ENCODE data around the gene SCLY. TPM values are rescaled to one million over a fixed set of nuclear protein-coding genes. Genes with fewer than 3 reads are reported as not detected.

Gene SCLY
- total RNA-seq, 1 experiment from 2014 or later, result 40.1 TPM

DNA sequence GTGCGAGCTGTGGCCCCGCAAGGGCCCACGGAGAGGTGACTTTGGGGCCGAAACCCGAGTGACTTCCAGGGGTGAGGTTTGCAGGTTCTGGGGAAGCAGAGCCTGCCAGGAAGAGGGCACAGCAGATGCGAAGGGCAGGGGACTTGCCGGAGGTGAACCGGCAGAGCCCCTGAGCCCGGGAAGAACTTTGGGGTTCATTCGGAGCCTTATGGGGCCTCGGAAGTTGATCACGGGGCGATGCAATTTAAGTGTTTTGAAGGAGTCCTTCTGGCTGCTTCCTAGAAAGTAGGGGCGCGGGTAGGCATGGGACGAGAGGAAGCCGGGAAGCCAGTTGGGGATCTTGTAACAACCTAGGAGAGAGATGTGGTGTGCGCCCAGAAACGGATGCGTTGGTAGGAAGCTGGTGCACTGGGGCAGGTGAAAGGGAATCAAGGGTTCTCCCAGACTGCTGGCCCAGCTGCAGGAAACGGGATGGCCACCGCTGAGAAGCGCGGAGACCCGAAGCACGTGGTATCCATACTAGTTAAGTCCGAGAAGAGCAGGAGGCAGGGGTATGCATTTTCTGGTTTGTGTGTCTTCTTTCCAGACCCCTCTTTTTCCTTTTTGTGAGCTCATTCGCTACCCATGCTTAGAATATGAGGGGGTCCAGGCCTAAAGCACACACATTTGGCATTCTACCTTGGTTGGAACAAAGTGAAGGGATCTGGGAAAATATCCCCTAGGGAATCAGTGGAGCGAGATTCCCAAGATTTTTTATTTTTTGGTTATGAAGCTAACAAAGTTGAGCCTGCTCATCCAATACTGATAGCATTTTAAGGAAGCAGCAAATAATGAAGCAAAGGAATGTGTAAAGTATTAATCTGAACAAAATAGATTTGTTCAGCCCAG is 758 bp downstream of the SCLY start:
- Mint-ChIP-seq H3K27me3 (ENCODE audit: insufficient read depth, unreplicated experiment) (no peaks in the 10 kb centered on the region), H3K4me3 (ENCODE audit: unreplicated experiment) (peak overlapping the region; percentile 82), H3K9me3 (ENCODE audit: unreplicated experiment) (no peaks in the 10 kb centered on the region), H3K36me3 (ENCODE audit: insufficient read depth, unreplicated experiment) (peaks cover 30% of the 10 kb centered on the region), H3K27ac (ENCODE audit: low read depth, unreplicated experiment) (peak overlapping the region; percentile 91), H3K4me1 (ENCODE audit: insufficient read depth, unreplicated experiment) (peaks cover 15% of the 10 kb centered on the region)
- TF ChIP-seq, protein P1, sequence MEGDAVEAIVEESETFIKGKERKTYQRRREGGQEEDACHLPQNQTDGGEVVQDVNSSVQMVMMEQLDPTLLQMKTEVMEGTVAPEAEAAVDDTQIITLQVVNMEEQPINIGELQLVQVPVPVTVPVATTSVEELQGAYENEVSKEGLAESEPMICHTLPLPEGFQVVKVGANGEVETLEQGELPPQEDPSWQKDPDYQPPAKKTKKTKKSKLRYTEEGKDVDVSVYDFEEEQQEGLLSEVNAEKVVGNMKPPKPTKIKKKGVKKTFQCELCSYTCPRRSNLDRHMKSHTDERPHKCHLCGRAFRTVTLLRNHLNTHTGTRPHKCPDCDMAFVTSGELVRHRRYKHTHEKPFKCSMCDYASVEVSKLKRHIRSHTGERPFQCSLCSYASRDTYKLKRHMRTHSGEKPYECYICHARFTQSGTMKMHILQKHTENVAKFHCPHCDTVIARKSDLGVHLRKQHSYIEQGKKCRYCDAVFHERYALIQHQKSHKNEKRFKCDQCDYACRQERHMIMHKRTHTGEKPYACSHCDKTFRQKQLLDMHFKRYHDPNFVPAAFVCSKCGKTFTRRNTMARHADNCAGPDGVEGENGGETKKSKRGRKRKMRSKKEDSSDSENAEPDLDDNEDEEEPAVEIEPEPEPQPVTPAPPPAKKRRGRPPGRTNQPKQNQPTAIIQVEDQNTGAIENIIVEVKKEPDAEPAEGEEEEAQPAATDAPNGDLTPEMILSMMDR (IDR thresholded peaks at IDR 0.05; ENCODE audit: unreplicated experiment), result no peak
- intact Hi-C loops (cut with micrococcal nuclease), result loop anchor here (2.0 to 5.0 kb wide), 3 partner anchors 76 to 179 kb away; partner anchors contain the start of genes HES6, KLHL30 and UBE2F
- TSS peak; percentile 33 for BruUV-seq (replicated peaks)
- peak; percentile 52 for DNase-seq (ENCODE audit: unreplicated experiment)
- ChIA-PET CTCF (interaction anchor here (0.6 to 1.6 kb wide), 3 partner anchors 25 to 138 kb away, joined by 3 to 5 read pairs (median 5); no protein-coding TSS in a partner anchor), POLR2A (interaction anchor here (0.6 to 2.8 kb wide), 41 partner anchors 11 to 976 kb away, joined by 3 to 34 read pairs (median 4); partner anchors contain the start of genes ILKAP, KLHL30 and PER2)

DNA sequence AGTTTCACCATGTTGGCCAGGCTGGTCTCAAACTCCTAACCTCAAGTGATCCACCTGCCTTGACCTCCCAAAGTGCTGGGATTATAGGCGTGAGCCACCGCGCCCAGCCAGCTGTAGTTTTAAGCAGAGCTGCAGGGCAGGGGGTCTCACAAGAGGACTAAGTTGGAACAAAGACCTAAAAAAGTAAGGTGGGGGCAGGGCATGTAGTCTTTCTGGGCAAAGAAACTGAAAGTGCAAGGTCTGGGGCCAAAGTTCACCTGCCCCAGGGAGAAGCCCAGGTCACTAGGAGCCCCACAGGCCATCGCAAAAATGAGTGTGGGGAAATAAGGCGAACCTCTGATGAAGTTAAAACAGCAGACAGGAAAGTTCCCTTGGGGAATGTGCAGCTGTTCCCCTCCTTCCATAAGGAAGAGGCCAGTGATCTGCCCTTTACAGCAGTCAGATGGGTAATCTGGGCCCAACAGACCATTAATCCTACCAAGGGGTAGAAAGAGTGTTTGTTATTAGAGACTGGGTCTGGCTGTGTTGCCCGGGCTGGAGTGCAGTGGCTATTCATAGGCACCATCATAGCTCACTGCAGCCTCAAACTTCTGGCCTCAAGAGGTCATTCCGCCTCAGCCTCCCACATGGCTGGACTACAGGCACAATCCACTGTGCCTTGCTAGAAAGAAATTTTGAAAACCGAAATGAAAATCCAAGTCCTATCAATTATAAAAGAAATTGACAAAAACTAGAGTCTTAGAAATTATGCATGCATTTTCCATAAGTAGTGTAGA is 2.8 kb downstream of the SCLY start:
- TF ChIP-seq, protein P1 (IDR thresholded peaks at IDR 0.05; ENCODE audit: unreplicated experiment), result no peak
- peaks cover 40% of the 10 kb centered on the region for H3K36me3 Mint-ChIP-seq (ENCODE audit: insufficient read depth, unreplicated experiment)
- H3K27ac Mint-ChIP-seq (ENCODE audit: low read depth, unreplicated experiment), result no peak overlapping the region
- DNase-seq (ENCODE audit: unreplicated experiment), result no peak
- H3K27me3 Mint-ChIP-seq (ENCODE audit: insufficient read depth, unreplicated experiment), result no peaks in the 10 kb centered on the region
- peaks cover 15% of the 10 kb centered on the region for H3K4me1 Mint-ChIP-seq (ENCODE audit: insufficient read depth, unreplicated experiment)
- H3K9me3 Mint-ChIP-seq (ENCODE audit: unreplicated experiment), result no peaks in the 10 kb centered on the region
- intact Hi-C loops (cut with micrococcal nuclease), result loop anchor here (5.0 kb wide), 2 partner anchors 74 to 96 kb away; partner anchors contain the start of genes KLHL30 and UBE2F
- POLR2A ChIA-PET, result interaction anchor here (1.2 to 1.6 kb wide), 2 partner anchors 74 to 141 kb away, joined by 3 read pairs; no protein-coding TSS in a partner anchor
- no TSS peak for BruUV-seq (replicated peaks)
- no peak overlapping the region for H3K4me3 Mint-ChIP-seq (ENCODE audit: unreplicated experiment)
- CTCF ChIA-PET, result no interaction called here

DNA sequence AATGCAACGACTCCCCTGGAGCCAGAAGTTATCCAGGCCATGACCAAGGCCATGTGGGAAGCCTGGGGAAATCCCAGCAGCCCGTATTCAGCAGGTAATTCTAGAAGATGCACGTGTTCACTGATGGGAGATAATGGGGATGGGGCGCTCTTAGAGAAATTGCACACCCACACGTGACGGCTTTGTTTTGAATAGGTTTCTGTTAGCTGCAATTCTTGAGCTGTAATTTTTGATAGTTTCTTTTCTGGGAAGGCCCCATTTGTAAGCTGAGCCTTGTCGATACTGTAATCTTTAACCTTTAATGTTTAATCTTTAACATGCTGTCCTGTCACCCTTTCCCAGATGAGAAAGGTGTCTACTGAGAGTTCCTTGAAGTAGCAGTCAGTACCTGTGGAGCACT is 3.6 kb downstream of the SCLY start:
- peaks cover 44% of the 10 kb centered on the region for H3K36me3 Mint-ChIP-seq (ENCODE audit: insufficient read depth, unreplicated experiment)
- intact Hi-C loops (cut with micrococcal nuclease), result loop anchor here (5.0 kb wide), 2 partner anchors 73 to 97 kb away; partner anchors contain the start of genes KLHL30 and UBE2F
- no peak for DNase-seq (ENCODE audit: unreplicated experiment)
- POLR2A ChIA-PET, result interaction anchor here (1.0 to 1.6 kb wide), 4 partner anchors 11 to 141 kb away, joined by 3 read pairs; no protein-coding TSS in a partner anchor
- H3K9me3 Mint-ChIP-seq (ENCODE audit: unreplicated experiment), result no peaks in the 10 kb centered on the region
- CTCF ChIA-PET, result no interaction called here
- no peak overlapping the region for H3K27ac Mint-ChIP-seq (ENCODE audit: low read depth, unreplicated experiment)
- no TSS peak for BruUV-seq (replicated peaks)
- H3K27me3 Mint-ChIP-seq (ENCODE audit: insufficient read depth, unreplicated experiment), result no peaks in the 10 kb centered on the region
- H3K4me3 Mint-ChIP-seq (ENCODE audit: unreplicated experiment), result no peak overlapping the region
- TF ChIP-seq, protein P1 (IDR thresholded peaks at IDR 0.05; ENCODE audit: unreplicated experiment), result no peak
- peaks cover 12% of the 10 kb centered on the region for H3K4me1 Mint-ChIP-seq (ENCODE audit: insufficient read depth, unreplicated experiment)

Measured in MCF 10A (cell line).